ENCODE results near the gene TRIM71. TPM values are rescaled to one million over a fixed set of nuclear protein-coding genes. Genes with fewer than 3 reads are reported as not detected.

The TRIM71 gene
- polyA plus RNA-seq, 4 donors, result 1.1 to 8.6 (median 7.3) TPM

GRCh38 chr3:32862247-32862935, 44.6 kb downstream of the TRIM71 start:
- DNase-seq (ENCODE audit: low read depth in 4 of 4, low spot score in 3 of 4), result no peak

- peak in 1 of 4 donors; percentile 42 for DNase-seq (ENCODE audit: low read depth in 4 of 4, low spot score in 3 of 4)
These were observed 45.2 kb downstream of the TRIM71 start for GRCh38 chr3:32862936-32863487.

- DNase-seq (ENCODE audit: low read depth in 4 of 4, low spot score in 3 of 4), result no peak
These were observed 47.6 kb downstream of the TRIM71 start for GRCh38 chr3:32865383-32865782.

GRCh38 chr3:32866533-32866932, 48.7 kb downstream of the TRIM71 start:
- DNase-seq (ENCODE audit: low read depth in 4 of 4, low spot score in 3 of 4), result no peak

GRCh38 chr3:32867954-32868353, 50.2 kb downstream of the TRIM71 start:
- no peak for DNase-seq (ENCODE audit: low read depth in 4 of 4, low spot score in 3 of 4)

GRCh38 chr3:32868719-32869512, 51.1 kb downstream of the TRIM71 start:
- DNase-seq (ENCODE audit: low read depth in 4 of 4, low spot score in 3 of 4), result no peak

- DNase-seq (ENCODE audit: low read depth in 4 of 4, low spot score in 3 of 4), result no peak
These were observed 51.8 kb downstream of the TRIM71 start for GRCh38 chr3:32869513-32870047.

GRCh38 chr3:32870373-32871095, 52.7 kb downstream of the TRIM71 start:
- DNase-seq (ENCODE audit: low read depth in 4 of 4, low spot score in 3 of 4), result no peak

- DNase-seq (ENCODE audit: low read depth in 4 of 4, low spot score in 3 of 4), result no peak
These were observed 53.5 kb downstream of the TRIM71 start for GRCh38 chr3:32871273-32871672.

- no peak for DNase-seq (ENCODE audit: low read depth in 4 of 4, low spot score in 3 of 4)
These were observed 54.9 kb downstream of the TRIM71 start for GRCh38 chr3:32872487-32873382.

GRCh38 chr3:32873531-32874130, 55.8 kb downstream of the TRIM71 start:
- DNase-seq (ENCODE audit: low read depth in 4 of 4, low spot score in 3 of 4), result no peak

GRCh38 chr3:32876920-32877319, 59.1 kb downstream of the TRIM71 start:
- DNase-seq (ENCODE audit: low read depth in 4 of 4, low spot score in 3 of 4), result no peak

GRCh38 chr3:32877598-32877997, 59.8 kb downstream of the TRIM71 start:
- no peak for DNase-seq (ENCODE audit: low read depth in 4 of 4, low spot score in 3 of 4)

GRCh38 chr3:32880225-32880624, 62.4 kb downstream of the TRIM71 start:
- no peak for DNase-seq (ENCODE audit: low read depth in 4 of 4, low spot score in 3 of 4)

- no peak for DNase-seq (ENCODE audit: low read depth in 4 of 4, low spot score in 3 of 4)
These were observed 63.8 kb downstream of the TRIM71 start for GRCh38 chr3:32881624-32882023.

GRCh38 chr3:32882189-32882588, 64.4 kb downstream of the TRIM71 start:
- DNase-seq (ENCODE audit: low read depth in 4 of 4, low spot score in 3 of 4), result no peak

GRCh38 chr3:32882603-32883025, 64.8 kb downstream of the TRIM71 start:
- no peak for DNase-seq (ENCODE audit: low read depth in 4 of 4, low spot score in 3 of 4)

GRCh38 chr3:32883817-32884216, 66.0 kb downstream of the TRIM71 start:
- no peak for DNase-seq (ENCODE audit: low read depth in 4 of 4, low spot score in 3 of 4)

- DNase-seq (ENCODE audit: low read depth in 4 of 4, low spot score in 3 of 4), result no peak
These were observed 66.8 kb downstream of the TRIM71 start for GRCh38 chr3:32884591-32884990.

Measured in left renal pelvis (tissue), 4 donors.